Type B pancreatic cell (in vitro differentiated cells): Measurements from ENCODE around the gene TNFRSF13B. TPM values are rescaled to one million over a fixed set of nuclear protein-coding genes. Genes with fewer than 3 reads are reported as not detected.

ENCODE experiments used
- DNase-seq: peaks from one replicate; pipeline ENCODE4 v3.0.0; 2021; ENCODE audit warnings: mixed read lengths; ENCODE audit not compliant: unreplicated experiment; ENCODE audit errors: extremely low spot score
- H3K27ac Mint-ChIP-seq: 2 replicates; pipeline ENCODE4 v1.8.0; 2021; ENCODE audit warnings: mild to moderate bottlenecking, mixed read lengths
- H3K27me3 Mint-ChIP-seq: 2 replicates; pipeline ENCODE4 v1.8.0; 2021; ENCODE audit warnings: mixed read lengths
- H3K36me3 Mint-ChIP-seq: 2 replicates; pipeline ENCODE4 v1.8.0; 2021; ENCODE audit warnings: mixed read lengths
- H3K4me1 Mint-ChIP-seq: one replicate; pipeline ENCODE4 v1.8.0; 2021; ENCODE audit warnings: mixed read lengths; ENCODE audit not compliant: unreplicated experiment
- H3K4me3 Mint-ChIP-seq: 2 replicates; pipeline ENCODE4 v1.8.0; 2021; ENCODE audit warnings: mild to moderate bottlenecking, mixed read lengths
- H3K9me3 Mint-ChIP-seq: 2 replicates; pipeline ENCODE4 v1.8.0; 2021; ENCODE audit warnings: mixed read lengths
- CTCF ChIP-seq: fragments of 200-600 bp; sonication (generic); conservative IDR thresholded peaks from 2 replicates; pipeline ENCODE4 v1.5.0; 2021; ENCODE audit warnings: antibody characterized with exemption, mild to moderate bottlenecking
- total RNA-seq: library from RNA; stranded (reverse); gene quantifications from 2 replicates; pipeline ENCODE4 v1.2.1, GENCODE V29; 2021; ENCODE audit warnings: low replicate concordance

TNFRSF13B gene
- total RNA-seq, 1 donor from 2014 or later: not detected

- no peaks in the 10 kb centered on the region for H3K4me1 Mint-ChIP-seq
- TF ChIP-seq CTCF: no peak
- H3K27me3 Mint-ChIP-seq: peaks cover 19% of the 10 kb centered on the region
- peaks cover 3% of the 10 kb centered on the region for H3K9me3 Mint-ChIP-seq
- no peaks in the 10 kb centered on the region for H3K36me3 Mint-ChIP-seq
- peak; percentile 58 for DNase-seq
- H3K27ac Mint-ChIP-seq: no peak overlapping the region
- H3K4me3 Mint-ChIP-seq: no peak overlapping the region
These were observed 28.2 kb downstream of the TNFRSF13B start for GRCh38 chr17:16943541-16944333.

GRCh38 chr17:16943032-16943352, 28.9 kb downstream of the TNFRSF13B start:
- Mint-ChIP-seq H3K4me1 (no peaks in the 10 kb centered on the region), H3K27ac (no peak overlapping the region), H3K27me3 (peaks cover 26% of the 10 kb centered on the region), H3K9me3 (no peaks in the 10 kb centered on the region), H3K36me3 (no peaks in the 10 kb centered on the region), H3K4me3 (no peak overlapping the region)
- TF ChIP-seq CTCF: no peak
- no peak for DNase-seq

- H3K4me3 Mint-ChIP-seq: no peak overlapping the region
- peaks cover 28% of the 10 kb centered on the region for H3K27me3 Mint-ChIP-seq
- peak; percentile 64 for DNase-seq
- no peak overlapping the region for H3K27ac Mint-ChIP-seq
- no peaks in the 10 kb centered on the region for H3K36me3 Mint-ChIP-seq
- TF ChIP-seq CTCF: no peak
- H3K4me1 Mint-ChIP-seq: no peaks in the 10 kb centered on the region
- H3K9me3 Mint-ChIP-seq: no peaks in the 10 kb centered on the region
These were observed 29.5 kb downstream of the TNFRSF13B start for GRCh38 chr17:16942141-16943031.

GRCh38 chr17:16941072-16942036, 30.6 kb downstream of the TNFRSF13B start:
- peak; percentile 37 for DNase-seq
- Mint-ChIP-seq H3K36me3 (no peaks in the 10 kb centered on the region), H3K4me1 (no peaks in the 10 kb centered on the region), H3K27ac (no peak overlapping the region), H3K4me3 (no peak overlapping the region), H3K27me3 (peaks cover 31% of the 10 kb centered on the region), H3K9me3 (no peaks in the 10 kb centered on the region)
- TF ChIP-seq CTCF: no peak
